ENCODE results near the gene TUBA4B.

The TUBA4B gene

DNA sequence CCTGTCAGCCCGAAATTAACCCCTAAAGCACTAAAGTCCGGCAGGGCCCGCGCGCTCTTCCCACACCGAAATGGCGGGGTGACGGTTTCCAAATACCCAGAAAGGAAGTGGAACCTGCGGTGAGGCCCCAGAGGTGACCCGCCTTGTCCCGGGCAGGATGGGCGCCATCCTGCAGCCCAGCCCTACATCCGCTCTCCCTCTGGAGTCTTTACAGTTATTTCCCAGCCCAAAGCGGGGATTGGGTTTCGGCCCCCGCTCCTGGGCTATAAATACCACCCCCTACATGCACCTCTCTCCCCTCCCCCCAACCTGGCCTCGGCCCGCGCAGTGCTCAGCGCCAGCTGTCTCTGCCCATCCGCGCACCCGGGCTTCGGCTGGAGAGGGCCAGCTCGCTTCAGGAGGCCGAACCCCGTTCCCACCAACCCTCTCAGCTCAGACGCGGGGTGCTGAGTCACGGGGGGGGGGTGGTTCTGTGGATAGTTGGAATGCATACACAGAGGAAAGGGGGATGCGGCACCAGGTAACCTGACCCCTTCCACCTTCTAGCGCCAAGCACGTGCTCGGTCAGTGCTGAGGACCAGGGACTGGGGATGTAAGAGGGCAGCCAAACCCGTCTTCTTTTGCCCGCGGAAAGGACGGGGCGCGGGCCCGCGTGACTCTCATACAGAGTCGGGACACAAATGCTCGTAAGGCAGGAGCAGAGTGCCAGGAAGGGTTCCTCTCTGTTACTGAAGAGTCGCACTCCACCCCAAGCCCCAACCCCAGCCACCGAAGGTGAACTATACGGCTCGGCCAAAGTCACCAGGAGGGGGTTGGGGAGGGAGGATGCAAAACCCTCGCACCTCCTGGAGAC is at the start of gene TUBA4B:
Gene TUBA4B (plus strand): TSS at position 344 of the 853 bp plus-strand sequence. CDS start 165 bp downstream, at position 509.
- no peak for DNase-seq (ENCODE audit: low read depth in 2 of 2)

DNA sequence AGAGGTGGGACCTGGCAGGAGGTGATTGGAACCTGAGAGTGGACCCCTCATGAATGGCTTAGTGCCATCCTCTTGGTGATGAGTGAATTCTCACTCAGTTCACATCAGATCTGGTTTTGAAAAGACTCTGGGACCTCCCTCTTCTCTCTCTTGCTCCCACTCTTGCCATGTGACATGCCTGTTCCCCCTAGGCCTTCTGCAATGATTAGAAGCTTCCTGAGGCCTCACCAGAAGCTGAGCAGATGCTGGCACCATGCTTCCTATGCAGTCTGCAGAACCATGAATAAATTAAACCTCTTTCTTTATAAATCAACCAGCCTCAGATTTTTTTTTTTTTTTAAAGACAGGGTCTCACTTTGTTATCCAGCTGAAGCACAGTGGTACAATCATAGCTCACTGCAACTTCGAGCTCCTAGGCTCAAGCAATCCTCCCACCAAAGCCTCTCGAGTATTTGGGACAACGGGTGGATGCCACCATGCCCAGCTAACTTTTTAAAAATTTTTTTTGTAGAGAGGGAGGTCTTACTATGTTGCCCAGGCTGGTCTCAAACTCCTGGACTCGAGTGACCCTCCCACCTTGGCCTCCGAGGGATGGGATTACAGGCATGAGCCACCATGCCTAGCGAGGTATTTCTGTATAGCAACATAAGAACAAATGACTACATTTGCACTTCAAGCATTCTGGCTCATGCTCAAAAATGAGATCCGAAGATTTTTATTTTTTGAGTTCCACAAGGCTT is 48.4 kb upstream of the TUBA4B start:
- DNase-seq (ENCODE audit: low read depth in 2 of 2), result no peak

GRCh38 chr2:219205165-219205538 is 47.9 kb upstream of the TUBA4B start:
- DNase-seq (ENCODE audit: low read depth in 2 of 2), result no peak

GRCh38 chr2:219205981-219206327 is 47.1 kb upstream of the TUBA4B start:
- DNase-seq (ENCODE audit: low read depth in 2 of 2), result no peak

DNA sequence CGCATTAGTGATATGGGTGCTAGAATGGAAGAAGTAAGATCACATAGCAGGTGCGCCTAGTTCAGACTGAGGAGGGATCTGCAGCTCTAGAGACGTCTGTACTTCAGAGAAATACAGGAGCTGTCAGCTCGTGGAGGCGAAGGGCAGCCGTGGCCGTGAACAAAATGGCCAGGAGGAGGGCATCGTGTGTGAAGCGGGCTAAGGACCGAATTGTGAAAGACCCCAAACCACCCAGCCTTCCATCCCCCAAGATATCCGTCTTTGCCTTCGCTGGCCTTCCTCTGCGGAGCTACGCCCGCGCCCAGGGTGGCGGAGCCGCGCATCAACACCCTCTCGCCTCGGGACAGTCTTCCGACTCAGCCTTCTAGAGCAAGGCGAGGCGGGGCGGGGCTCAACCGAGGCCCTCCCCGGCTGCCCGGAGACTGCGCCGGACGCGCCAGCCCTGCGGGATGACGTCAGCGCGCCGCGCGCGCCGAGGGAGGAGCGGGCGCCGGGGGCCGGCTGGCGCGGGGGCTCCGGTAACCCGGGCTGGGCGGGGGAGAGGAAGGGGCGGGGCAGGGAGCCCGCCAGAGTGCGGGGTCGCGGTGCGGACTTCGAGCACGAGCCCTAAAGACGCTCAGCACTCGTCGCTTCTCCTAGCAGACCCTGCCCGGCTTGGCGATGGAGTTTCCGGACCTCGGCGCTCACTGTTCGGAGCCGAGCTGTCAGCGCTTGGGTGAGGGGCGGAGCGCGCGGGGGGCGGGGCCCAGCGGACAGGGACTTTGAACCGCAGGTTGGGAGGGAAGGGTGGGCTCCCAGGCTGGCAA is 46.5 kb upstream of the TUBA4B start, which contains the start of gene ZFAND2B:
Gene ZFAND2B (plus strand): TSS at position 455 of the 806 bp plus-strand sequence. CDS start 206 bp downstream, at position 661.
- DNase-seq (ENCODE audit: low read depth in 2 of 2), result peak; percentile 87 to 93

DNA sequence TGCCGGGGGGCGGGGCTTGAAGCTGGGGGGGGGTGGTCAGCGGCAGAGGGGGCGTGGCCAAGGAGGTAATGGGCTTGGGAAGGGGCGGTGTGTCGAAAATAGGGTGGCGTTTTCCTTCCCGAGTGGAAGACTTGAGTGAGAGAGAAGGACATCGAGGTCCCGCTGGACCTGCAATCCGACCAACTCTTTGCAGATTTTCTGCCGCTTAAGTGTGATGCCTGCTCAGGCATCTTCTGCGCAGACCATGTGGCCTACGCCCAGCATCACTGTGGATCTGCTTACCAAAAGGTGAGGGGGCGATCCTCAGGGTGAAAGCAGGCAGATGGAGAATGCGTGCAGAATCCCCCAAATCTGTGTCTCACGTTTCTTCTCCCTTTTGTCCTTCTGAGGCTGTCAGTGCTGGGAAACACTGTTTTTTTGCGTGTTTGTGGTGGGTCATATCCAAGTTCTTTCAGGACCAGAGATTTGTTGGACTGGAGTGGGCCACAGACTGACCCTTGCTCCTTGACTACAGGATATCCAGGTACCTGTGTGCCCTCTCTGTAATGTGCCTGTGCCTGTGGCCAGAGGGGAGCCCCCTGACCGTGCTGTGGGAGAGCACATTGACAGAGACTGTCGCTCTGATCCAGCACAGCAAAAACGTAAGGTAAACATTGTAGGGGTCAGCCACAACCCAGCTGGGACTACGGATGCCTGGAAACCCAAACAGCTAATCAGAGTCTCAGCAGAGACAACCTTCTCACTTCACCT is 45.7 kb upstream of the TUBA4B start:
- DNase-seq (ENCODE audit: low read depth in 2 of 2), result no peak

GRCh38 chr2:219207884-219208740 is 44.9 kb upstream of the TUBA4B start:
- DNase-seq (ENCODE audit: low read depth in 2 of 2), result no peak

- no peak for DNase-seq (ENCODE audit: low read depth in 2 of 2)
Observed at GRCh38 chr2:219209236-219210195, 43.5 kb upstream of the TUBA4B start.

DNA sequence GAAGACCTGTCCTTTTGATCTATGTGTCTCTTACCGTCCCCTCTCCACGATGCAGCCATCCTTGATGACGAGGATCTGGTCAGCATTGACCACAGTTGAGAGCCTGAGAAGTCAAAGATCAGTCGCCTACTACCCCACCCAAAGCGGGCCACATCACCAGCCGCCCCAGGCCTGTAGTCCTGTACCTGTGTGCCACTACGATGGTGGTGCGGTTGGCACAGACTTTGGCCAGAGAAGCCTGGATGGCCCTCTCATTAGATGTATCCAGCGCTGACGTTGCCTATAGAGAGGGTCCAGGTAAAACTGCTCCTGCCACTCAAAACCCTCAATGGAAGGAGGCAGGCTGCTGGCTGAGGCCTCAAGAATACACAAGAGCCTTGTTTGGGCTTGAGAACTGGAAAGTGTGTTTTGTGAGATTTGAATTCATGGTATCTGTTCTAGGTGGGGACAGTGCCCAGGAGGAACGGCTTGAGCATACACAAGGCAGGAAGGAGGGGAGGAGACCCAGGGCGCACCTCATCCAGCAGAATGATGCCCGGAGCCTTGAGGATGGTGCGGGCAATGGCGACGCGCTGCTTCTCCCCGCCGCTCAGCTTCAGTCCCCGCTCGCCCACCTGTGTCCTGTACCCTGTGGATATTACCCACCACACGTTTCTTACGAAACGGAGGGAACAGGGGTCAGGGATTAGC is 42.7 kb upstream of the TUBA4B start:
- no peak for DNase-seq (ENCODE audit: low read depth in 2 of 2)

- DNase-seq (ENCODE audit: low read depth in 2 of 2), result no peak
Observed at GRCh38 chr2:219210886-219211362, 42.1 kb upstream of the TUBA4B start.

DNA sequence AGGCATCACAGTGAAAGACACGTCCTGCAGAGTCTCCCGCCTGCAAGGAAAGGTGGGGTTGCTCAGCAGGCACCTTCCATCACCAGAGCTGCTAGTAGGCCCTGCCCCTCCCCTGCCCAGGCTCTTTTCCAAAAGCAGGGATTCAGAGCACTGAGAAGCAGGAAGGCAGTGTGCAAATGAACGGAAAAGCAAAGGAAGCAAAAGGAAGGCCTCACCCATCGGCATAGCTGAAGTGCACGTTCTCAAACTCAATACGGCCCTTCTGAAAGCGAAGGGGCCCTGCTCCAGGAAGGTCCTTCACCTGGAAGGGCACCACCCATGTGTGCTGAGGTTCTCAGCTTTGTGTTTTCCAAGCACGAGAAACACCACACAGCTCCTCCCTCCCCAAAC is 40.0 kb upstream of the TUBA4B start:
- no peak for DNase-seq (ENCODE audit: low read depth in 2 of 2)

DNA sequence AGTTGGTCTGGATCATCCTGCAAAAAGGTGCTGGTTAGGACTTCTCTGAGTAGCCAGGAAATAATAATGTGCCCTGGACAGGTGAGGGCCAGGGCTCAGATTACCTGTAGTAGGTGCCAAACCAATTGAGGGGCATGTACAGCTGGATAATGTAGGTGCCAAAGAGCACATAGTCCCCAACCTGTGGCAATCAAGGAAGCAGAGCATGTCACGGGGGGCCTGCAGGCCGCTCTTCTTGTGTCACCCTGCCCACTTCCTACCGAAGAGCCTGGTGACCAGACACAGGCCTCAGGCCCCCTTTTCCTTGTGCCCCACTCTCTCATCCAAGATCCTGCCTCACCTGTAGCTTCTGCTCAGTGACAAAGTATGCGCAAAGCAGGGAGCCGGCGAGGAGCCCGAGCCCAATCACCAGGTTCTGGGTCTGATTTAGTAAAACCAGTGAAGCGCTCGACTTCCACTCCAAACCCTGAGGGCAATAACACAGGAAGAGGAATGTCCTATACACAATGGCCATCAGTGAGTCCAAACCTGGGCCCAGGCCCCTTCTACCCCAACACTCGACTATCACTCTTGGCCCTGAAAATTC is 39.5 kb upstream of the TUBA4B start:
- no peak for DNase-seq (ENCODE audit: low read depth in 2 of 2)

- DNase-seq (ENCODE audit: low read depth in 2 of 2), result no peak
Observed at GRCh38 chr2:219214141-219214540, 38.9 kb upstream of the TUBA4B start.

DNA sequence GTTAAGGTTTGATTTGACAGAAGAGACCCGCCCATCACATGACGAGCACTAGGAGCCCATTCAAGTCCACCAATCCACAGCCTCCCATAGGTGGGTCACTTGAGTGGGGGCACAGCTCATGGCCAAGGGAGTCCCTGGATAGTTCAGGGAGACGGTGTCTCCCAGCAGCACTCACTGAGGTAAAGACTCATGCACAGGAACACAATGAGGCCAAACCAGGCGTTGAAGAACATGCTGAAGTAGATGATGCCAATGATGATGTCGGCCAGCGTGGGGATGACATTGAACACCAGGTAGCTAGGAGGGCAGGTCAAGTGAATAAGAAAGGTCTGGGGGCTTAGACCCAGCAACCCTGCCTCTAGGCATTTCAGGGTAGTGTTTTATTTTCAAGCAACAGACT is 38.3 kb upstream of the TUBA4B start:
- no peak for DNase-seq (ENCODE audit: low read depth in 2 of 2)

DNA sequence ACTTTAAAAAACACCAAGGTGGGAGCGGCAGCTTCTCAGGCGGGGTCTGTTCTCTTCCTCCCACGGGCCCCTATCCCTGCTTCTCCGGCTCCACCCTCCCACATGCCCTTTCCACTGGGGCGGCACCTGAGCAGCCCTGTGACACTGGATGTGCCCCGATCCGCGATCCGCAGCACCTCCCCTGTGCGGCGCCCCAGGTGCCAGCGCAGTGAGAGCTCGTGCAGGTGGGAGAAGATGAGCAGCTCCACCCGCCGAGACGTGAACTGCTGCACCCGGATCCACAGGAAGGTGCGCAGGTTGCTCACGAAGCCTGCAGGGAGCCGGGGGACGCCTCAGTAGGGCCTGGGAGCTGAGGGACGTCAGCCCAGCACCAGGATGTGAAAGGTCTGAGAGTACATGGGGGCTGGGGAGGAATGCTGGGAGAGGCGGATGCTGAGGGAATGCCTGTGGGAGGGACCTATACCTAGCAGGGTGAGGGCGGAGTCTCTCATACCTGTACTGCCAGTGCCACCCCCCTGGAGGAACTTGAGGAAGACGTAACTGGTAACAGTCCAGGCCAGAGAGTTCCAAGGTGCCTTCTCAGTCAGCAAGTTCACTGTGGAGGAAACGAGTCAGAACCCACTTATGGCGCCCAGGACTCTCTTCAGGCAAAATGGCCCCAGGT is 37.0 kb upstream of the TUBA4B start:
- no peak for DNase-seq (ENCODE audit: low read depth in 2 of 2)

DNA sequence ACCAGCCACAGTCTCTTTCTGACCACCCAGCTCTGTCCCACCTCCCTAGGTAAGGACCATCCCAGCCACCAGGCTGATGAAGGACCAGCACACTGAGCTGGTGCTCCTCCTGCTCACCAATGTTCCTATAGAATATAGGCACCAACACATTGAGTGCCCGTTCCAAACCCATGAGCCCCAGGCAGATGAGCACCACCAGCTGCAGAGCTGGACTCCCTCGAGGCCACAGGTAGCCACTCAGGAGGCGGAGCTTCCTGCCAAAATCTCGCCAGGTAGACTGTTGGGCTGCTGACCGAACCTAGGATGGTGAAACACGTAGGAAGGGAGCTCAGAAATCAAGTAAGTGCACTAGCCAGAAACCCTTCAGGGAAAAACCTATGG is 36.5 kb upstream of the TUBA4B start:
- no peak for DNase-seq (ENCODE audit: low read depth in 2 of 2)

- DNase-seq (ENCODE audit: low read depth in 2 of 2), result no peak
Observed at GRCh38 chr2:219218217-219218731, 34.8 kb upstream of the TUBA4B start.

All from stimulated activated CD4-positive, alpha-beta T cell treated with anti-CD3 and anti-CD28 coated beads, Interleukin-15, amount 100 ng/mL, for 48 hours (primary cell).